HG03565 (cell line): ENCODE data around the gene AMN.

ENCODE experiments used
- ATAC-seq: cut with Tn5 transposase; IDR thresholded peaks from one replicate; pipeline ENCODE4 v1.9.1; 2021; ENCODE audit warnings: mild to moderate bottlenecking, moderate library complexity; ENCODE audit not compliant: unreplicated experiment

Gene AMN

DNA sequence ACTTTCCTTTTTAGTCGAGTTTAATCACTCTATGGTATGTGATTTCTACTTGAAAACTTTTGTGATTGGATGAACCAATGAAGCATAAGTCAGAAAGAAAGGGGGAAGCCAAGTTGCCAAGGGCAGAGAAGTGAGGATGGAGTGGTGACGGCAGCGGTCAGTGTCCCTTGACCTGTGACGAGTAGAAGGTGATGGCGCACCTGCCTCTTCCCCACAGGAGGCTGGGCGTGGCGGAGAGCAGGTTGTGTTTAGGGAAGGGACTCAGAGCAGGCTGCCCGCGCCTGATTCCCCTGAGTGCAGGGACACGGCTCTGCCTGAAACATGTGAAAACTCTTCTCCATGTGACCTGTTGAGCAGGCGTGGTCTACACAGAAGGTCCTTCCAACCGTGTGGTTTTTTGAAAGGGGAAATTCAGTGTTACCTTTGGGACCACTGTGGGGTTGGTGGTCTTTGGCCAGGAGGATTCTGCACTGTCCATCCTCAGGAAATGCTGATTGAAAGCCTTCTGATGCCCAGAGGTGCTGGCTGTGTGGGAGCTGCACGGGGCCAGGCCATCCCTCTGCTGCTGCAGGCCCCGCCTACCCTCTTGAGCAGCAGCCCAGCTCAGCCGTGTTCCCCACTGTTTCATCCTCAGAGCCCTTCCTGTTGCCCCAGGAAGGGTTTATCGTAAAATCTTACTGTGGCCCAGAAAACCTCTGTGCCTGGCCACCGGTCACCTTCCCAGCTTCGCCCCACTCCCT is 23.5 kb upstream of the AMN start:
- no peak for ATAC-seq

DNA sequence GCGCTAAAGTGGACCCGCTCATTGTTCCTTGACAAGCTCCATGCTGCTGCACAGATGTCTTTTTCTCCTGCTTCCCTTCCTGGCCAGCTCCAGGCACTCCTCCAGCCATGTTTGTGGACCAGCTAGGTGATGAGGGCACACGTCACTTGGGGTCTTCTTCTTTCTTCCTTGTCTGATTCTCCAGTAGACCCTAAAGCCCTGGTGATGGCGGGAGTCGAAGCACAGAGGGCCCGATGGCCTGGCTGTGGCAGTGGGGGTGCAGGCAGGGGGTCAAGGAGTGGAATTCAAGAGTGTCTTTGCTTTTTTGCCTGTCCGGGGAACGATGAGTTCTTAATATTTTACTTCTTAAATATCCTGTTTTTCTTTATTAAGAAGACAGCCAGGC is 23.0 kb upstream of the AMN start:
- ATAC-seq: no peak

DNA sequence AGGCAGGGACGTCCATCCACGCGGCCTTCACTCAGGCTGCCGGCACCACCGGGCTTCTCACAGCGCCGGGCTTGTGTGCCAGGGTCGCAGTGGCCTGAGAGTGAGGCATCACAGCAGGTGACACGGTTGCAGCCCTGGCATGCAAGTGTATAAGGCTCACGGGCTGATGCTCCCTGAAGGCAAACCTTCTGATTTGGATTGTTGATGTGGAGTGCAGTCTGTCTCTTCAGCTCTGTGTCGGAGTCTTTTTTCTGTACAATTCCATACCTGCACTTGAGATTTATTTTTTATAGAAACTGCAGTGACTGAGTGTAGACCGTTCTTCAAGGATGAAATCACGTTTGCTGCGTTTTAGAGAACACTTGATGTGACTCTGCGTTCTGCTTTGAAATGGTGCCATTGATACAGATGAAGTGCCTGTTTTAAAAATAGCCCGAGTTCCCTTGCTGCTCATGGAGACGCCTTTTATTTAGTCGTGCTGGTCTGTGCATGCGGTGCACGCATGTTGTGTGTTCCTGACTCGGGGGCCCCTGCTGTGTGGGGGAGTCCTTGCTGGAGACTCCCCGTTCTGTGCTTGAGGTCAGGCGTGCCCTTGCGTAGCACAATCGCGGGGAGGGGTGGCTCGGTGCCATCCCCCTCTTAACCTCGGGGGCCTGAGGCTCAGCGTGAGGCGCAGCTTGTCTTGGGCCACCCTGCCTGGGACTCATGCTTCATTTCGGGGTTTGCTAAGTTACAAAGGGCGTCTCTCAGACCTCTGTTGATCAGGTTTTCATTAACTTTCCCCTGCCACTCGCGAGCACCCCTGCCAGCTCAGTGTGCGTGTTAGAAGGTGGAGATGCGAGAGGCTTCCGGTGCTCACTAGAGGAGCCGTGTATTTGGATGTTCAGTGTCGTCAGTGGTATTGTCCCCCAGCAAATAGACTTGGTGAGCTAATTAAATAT is 21.6 kb upstream of the AMN start:
- peak; percentile 26 for ATAC-seq

DNA sequence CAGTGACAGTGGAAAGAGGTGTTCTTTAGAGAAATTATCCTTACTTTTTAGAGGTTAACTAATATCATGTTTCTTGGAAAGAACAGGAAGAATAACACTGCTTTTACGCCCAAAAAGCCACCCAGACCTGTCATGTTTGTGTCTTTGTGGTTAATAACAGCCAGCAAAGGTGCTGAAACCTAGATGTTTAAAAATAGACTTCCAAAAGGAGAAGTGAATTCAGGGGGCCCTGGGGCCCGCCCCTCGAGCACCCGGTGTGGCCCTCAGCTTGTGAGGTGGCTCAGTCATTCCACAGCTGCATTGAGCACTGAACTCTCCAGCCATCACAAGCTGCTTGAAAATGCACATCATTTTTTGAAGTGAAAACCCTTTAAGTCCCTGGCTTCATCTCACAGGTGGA is 20.8 kb upstream of the AMN start:
- ATAC-seq: peak; percentile 66

DNA sequence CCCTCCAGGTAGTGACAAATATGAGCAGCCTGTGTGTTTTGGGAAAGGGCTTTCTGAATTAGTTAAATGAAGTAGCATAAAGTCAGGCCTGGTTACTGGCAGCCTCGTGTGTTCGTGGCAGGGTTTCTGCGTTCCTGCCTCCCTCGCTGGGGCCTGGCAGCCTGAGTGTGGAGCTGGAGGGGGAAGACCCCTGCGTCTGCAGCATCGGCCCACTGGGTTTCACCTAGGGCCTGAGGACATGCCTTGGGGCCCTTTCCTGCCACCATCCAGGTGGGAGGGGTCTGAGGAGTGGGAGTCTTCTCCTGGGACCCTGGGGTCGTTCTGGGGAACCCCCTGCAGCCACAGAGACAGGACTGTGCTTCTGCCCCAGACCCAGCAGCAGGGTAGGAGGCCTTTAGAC is 20.4 kb upstream of the AMN start:
- no peak for ATAC-seq

DNA sequence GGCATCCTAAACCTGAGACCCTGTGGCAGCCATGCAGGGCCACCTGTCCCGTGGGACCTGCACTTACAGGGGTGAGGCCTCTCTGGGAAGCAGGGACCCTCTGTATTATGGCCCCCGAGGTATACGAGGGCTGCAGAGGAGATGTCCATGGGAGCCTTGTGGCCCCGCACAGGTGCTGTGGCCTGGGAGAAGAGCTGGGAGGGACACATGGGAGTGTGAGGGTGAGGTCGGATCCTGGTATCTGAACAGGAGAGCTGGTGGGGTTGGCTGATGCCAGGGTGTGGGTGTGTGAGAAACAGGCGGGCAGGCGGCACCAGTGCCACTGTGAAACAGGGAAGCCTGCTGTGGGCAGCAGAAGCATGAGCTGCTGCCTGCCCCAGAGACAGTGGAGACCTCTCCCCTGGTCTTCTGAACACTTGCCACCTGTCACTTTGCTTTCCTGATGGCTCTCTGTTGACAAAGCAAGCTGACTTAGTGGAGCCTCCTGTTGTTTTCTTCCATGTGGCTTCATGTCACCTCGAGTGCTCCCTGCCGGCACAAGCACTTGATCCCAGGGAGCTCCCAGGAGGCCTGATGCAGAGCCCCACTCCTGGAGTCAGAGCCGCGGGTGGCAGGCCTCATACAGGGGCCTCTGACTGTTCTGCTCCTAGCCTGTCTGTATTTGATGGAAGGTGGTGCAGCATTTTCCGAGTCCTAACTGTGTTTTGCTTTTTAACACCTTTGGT is 19.8 kb upstream of the AMN start:
- no peak for ATAC-seq

DNA sequence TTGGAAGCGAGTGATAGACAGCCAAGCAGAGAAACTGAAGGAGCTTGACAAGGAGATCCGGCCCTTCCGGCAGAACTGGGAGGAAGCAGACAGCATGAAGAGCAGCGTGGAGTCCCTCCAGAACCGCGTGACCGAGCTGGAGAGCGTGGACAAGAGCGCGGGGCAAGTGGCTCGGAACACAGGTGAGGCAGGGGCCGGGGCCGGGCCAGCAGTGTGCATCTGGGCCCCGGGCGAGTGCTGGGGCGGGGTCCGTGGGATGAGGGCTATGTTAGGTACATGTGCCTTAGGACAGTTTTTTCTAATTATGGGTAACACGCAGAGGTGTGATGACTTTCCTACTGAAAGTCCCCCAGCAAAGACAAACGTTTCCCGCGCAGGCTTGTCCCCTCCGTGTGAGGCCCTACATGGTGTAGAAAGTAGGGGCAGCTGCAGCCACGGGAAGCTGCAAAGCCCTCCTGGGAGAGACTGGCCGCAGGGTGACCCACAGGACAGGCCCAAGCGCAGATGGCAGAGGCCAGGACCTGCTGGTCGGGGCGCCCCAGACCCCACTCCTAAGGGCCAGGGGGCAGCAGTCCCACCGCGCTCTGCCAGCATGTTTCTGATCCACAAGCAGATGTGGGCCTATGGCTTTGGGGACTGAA is 19.1 kb upstream of the AMN start:
- no peak for ATAC-seq

DNA sequence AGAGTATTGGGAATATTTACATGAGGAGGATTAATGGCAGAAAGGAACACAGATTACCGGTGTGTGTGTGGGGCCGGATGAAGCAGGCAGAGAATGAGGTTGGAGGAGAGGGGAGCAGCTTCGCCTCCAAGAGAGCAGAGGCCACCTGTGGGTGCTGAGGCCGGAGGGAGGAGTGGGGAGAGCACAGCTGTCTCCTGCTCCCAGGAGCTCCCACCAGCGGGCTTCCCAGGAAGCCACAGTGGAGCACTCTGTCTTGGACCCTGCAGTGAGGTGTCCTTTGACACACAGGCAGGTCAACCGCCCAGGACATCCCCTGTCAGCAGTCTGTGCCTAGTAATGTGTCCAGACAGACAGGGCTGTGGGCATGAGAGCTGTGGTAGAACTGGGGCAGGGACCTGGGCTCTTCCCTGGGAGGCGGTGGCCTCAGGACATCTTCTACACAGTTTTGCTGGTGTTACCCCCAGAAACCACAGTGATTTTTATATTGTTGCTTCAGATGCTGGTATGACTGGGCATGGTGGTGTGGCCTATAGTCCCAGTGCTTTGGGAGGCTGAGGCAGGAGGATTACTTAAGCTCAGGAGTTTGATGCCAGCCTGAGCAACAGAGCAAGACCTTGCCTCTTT is 18.5 kb upstream of the AMN start:
- ATAC-seq: no peak

DNA sequence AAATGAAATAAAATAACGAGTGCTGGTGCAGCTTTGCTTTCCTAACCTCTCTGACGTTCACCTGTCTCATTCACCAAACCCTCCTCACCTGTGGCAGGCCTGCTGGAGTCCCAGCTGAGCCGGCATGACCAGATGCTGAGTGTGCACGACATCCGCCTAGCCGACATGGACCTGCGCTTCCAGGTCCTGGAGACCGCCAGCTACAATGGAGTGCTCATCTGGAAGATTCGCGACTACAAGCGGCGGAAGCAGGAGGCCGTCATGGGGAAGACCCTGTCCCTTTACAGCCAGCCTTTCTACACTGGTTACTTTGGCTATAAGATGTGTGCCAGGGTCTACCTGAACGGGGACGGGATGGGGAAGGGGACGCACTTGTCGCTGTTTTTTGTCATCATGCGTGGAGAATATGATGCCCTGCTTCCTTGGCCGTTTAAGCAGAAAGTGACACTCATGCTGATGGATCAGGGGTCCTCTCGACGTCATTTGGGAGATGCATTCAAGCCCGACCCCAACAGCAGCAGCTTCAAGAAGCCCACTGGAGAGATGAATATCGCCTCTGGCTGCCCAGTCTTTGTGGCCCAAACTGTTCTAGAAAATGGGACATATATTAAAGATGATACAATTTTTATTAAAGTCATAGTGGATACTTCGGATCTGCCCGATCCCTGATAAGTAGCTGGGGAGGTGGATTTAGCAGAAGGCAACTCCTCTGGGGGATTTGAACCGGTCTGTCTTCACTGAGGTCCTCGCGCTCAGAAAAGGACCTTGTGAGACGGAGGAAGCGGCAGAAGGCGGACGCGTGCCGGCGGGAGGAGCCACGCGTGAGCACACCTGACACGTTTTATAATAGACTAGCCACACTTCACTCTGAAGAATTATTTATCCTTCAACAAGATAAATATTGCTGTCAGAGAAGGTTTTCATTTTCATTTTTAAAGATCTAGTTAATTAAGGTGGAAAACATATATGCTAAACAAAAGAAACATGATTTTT is 17.1 kb upstream of the AMN start:
- ATAC-seq: no peak

DNA sequence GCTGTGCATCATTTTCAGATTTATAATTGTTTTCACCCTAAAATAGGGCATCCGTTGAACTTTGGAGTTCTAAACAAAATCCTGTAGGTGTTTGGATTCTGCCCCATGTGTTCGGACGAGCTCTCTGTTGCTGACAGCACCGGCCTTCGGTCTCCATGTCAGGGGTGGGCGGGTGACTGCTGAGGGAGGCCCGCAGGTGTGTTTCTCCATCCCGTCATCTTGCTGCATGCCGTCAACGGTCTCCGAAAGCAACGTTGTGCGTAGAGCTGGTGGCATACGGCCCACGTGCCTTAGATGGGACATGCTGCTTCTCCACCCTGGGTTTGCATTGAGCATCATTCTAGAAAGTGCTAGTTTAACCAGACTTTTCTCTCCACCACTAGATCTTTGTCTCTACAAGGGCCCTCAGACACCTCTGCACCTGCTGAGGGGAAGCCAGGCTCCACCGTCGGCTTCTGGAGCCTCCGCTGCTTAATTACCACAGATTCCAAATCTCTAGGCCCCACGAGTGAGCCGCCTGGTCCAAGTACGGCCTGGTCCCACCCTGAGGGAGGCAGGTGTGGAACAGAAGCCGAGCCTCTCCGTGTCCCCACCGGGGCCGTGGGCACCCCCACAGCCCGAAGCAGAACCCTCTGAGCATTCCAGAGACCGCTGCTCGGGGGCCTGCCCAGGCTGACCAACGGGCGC is 15.7 kb upstream of the AMN start:
- ATAC-seq: no peak

DNA sequence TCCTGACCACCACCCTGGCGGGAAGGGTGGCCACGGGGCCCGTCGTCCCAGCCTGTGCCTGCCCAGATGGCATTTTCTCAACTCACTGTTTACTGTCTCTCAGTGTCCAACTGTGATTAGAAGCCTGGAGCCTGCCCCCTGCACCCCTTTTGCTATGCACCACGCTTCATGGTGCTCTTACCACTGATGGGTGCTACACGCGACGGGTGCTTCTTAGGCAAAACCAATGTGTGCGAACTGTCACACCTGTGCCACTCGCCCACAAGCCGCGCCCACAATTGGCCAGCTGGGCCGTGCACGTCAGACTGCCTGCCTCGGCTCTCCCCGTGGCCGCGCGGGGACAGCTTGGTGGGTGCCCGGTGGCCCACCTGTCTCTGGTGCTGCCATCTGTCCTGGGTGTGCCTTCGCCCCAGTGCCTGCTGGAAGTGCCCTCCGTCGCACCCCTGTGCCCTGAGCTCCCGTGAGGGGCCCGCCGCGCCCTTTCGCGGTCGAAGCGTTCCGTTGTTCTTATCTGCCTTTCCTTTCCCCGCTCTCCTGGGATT is 15.1 kb upstream of the AMN start:
- ATAC-seq: no peak

DNA sequence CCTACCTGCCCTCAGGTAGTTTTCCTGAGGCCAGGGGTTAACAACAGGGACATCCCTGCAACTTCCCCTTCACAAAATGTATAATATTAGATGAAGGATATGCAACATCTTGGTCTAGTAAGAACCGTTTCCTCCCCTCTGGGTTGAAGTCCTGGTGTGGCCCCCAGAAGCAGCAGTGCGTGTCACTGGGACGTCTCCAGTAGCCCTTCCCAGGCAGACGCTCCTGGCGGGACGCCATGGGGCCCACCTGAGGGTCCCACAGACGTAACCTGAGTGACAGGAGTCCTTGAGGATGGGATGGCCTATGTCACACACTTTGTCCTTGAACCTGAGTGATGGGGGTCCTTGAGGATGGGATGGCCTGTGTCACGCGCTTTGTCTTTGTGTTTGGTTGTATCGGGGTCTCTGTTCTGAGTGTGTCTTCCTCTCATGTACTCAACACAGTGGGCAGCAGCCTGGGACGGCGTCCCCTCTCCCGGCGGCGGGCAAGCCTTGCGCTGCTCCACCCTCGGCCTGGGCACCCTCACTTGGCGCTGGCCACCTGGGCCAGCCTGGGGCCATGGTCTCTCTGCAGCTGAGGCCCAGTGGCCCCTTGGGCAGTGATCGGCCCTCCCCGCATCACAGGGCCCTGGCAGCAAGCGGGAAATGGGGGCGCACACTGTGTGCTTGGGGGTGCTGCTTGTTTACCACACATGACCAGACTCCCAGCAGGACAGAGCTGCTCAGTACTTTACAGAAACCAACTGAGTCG is 14.3 kb upstream of the AMN start:
- ATAC-seq: no peak

DNA sequence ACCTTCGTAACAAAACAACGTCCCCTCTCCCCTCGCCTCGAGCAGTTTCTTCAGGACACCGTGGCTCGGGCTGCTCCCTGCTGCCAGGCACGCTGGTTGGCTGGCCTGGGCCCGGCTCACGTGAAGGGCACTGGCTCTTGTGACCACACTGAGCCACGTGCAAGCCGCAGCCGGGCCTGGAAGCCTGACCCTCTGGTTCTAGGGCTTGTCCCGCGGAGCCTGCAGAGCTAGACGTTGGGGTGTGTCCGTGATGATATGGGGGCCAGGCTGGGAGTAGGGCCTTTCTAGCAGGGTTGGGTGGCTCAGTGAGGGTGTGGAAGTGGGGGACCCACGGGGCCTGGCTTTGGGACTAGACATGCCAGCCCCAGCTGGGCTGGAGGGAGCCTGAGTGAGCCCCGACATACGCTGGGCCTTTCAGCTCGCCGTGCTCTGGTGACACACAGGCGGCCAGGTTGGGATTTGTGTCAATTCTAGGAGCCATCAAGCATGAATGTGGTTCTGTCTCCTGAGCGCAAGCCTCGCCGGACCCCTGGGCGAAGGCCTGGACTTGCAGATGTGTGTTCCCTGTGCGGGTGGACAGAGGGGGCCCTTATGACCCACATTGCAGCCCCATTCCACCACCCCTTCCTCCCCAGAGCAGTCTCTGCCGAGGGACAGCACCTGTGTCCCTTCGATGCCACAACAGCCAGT is 13.6 kb upstream of the AMN start:
- ATAC-seq: no peak

DNA sequence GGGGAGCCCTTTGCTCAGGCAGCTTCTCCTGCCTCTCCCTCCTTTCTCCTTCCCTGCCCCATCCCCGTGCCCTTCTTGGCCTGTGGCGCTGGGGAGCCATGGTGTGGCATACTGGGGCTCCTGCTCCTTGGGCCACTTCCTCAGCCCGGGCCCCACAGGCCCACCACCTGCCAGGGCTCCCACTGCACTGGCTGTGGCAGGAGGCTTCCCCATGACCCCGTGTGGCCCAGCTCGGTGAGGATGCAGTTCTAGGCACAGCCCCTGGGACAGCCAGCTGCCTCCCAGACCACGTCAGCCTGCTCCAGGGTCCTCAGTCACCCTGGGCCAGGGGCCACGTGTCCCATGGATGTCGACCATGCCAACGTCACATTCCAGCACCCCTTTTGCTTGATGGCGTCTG is 13.0 kb upstream of the AMN start:
- no peak for ATAC-seq

DNA sequence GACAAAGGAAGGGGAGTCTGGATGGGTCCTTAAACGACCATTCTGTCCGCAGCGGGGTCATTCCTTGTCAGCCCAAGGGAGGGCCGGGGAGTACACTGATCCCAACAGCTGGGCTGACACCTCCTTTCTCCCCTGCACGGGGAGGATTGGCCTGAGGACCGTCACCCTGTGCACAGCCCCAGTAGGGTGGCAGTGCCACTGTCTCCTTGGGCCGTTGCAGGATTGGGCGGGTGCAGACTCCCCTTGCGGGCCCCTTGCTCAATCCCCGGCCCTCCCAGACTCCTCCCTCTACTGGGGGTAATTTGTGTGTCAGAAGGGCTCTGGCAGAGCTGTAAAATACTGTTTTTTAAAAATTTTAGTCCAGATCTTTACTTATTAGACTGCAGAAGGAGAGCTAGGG is 12.6 kb upstream of the AMN start:
- no peak for ATAC-seq

DNA sequence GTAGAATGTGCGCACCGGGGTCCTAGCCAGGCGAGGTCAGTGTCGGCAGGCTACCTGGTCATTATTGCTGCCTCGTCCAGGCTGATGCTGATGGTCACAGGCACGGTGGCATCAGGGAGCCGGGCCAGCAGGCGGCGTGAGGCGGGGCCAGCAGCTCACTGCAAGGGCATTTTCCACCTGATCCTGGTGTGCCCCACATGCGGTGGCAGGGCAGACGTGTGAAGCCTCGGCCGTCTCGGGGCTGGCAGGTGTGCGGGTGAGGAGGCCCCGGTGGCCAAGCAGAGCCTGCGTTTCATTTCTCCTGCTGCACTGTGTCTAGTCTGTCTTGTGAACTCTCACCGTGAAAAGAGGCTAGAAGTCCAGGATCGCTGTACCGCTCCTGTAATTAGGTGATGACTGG is 12.0 kb upstream of the AMN start:
- no peak for ATAC-seq

DNA sequence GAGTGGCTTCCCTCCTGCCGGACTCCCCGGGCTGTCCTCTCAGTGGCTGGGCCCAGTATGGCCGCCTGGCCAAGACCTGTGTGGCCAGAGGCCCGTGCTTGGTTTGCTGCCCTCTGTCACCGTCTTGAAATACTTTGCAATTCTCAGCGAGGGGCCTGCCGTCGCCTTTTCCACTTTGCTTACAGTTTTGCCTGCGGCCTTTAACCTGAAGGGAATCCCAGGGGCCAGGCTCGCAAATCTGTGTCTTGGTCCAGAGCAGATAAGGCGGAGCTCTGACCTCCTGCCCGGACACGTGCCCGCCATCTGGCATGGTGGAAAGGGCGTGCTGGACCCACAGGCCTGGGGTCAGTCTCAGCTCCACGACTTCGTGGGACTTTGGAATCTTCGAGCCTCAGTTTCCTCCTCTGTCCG is 10.9 kb upstream of the AMN start:
- ATAC-seq: no peak
